Measurements from ENCODE around the gene SLC19A1.

The SLC19A1 gene

GRCh38 chr21:45491623-45492022 lies 50.6 kb downstream of the SLC19A1 start:
- no peak for DNase-seq (ENCODE audit: low read depth)

- no peak for DNase-seq (ENCODE audit: low read depth)
Observed at GRCh38 chr21:45491056-45491455, 51.2 kb downstream of the SLC19A1 start.

GRCh38 chr21:45490049-45490731 lies 52.0 kb downstream of the SLC19A1 start:
- no peak for DNase-seq (ENCODE audit: low read depth)

GRCh38 chr21:45489722-45489982 lies 52.6 kb downstream of the SLC19A1 start:
- no peak for DNase-seq (ENCODE audit: low read depth)

GRCh38 chr21:45488931-45489721 lies 53.1 kb downstream of the SLC19A1 start:
- no peak for DNase-seq (ENCODE audit: low read depth)

GRCh38 chr21:45487891-45488600 lies 54.2 kb downstream of the SLC19A1 start:
- DNase-seq (ENCODE audit: low read depth) = no peak

GRCh38 chr21:45487161-45487806 lies 55.0 kb downstream of the SLC19A1 start:
- no peak for DNase-seq (ENCODE audit: low read depth)

- no peak for DNase-seq (ENCODE audit: low read depth)
Observed at GRCh38 chr21:45486443-45487160, 55.6 kb downstream of the SLC19A1 start.

GRCh38 chr21:45485686-45486442 lies 56.4 kb downstream of the SLC19A1 start:
- no peak for DNase-seq (ENCODE audit: low read depth)

GRCh38 chr21:45484318-45484717 lies 57.9 kb downstream of the SLC19A1 start:
- DNase-seq (ENCODE audit: low read depth) = no peak

GRCh38 chr21:45482899-45483821 lies 59.1 kb downstream of the SLC19A1 start:
- DNase-seq (ENCODE audit: low read depth) = no peak

GRCh38 chr21:45481977-45482898 lies 60.0 kb downstream of the SLC19A1 start:
- DNase-seq (ENCODE audit: low read depth) = no peak

GRCh38 chr21:45481566-45481965 lies 60.7 kb downstream of the SLC19A1 start:
- DNase-seq (ENCODE audit: low read depth) = no peak

GRCh38 chr21:45480701-45481500 lies 61.3 kb downstream of the SLC19A1 start:
- no peak for DNase-seq (ENCODE audit: low read depth)

- DNase-seq (ENCODE audit: low read depth) = no peak
Observed at GRCh38 chr21:45479691-45480675, 62.3 kb downstream of the SLC19A1 start.

- no peak for DNase-seq (ENCODE audit: low read depth)
Observed at GRCh38 chr21:45478816-45479669, 63.2 kb downstream of the SLC19A1 start.

All from GM04503 (cell line).